CD4-positive, alpha-beta T cell (primary cell): Measurements from ENCODE around the gene GCK. TPM values are rescaled to one million over a fixed set of nuclear protein-coding genes. Genes with fewer than 3 reads are reported as not detected.

Experiments used
- ATAC-seq: fragments of 200-7000 bp; cut with Tn5 transposase; one replicate; pipeline ENCODE4 v1.10.0; 2022; ENCODE audit warnings: mild to moderate bottlenecking; ENCODE audit not compliant: poor library complexity
- CTCF ChIA-PET: fragments of 350-600 bp; sonication (Branson Sonifier 250); formaldehyde crosslinking; loops from one replicate; lab custom pipeline; 2021; ENCODE audit warnings: antibody characterized with exemption, inconsistent platforms; lab: Charles Lee
- POLR2A ChIA-PET: fragments of 350-600 bp; sonication (Branson Sonifier 250); formaldehyde crosslinking; loops from one replicate; lab custom pipeline; 2021; ENCODE audit warnings: antibody characterized with exemption, inconsistent platforms; lab: Charles Lee
- DNase-seq, 14 experiments: peaks; one replicate each; pipeline ENCODE4 v3.0.0-alpha.2; 2013 to 2020; ENCODE audit warnings: mixed read lengths in 2 of 14
- H3K27ac ChIP-seq, 2 donors: one replicate each; pipeline versions ENCODE4 v1.5.1 to v1.7.0; 2013; ENCODE audit warnings: low read length in 2 of 2, low read depth in 1 of 2, mild to moderate bottlenecking in 1 of 2
- H3K27me3 ChIP-seq, 2 experiments: 1 replicate in 1 of 2; 2 replicates in 1 of 2; pipeline versions ENCODE4 v1.6.1 to v1.7.0; 2013; ENCODE audit warnings: low read length in 2 of 2, control low read depth in 1 of 2, mild to moderate bottlenecking in 1 of 2, moderate library complexity in 1 of 2; ENCODE audit not compliant: insufficient read depth in 2 of 2, control insufficient read depth in 1 of 2
- H3K36me3 ChIP-seq: one replicate; pipeline ENCODE4 v1.6.1; 2013; ENCODE audit warnings: low read length, control low read depth; ENCODE audit not compliant: insufficient read depth
- H3K4me1 ChIP-seq: one replicate; pipeline ENCODE4 v1.6.1; 2013; ENCODE audit warnings: low read length, control low read depth; ENCODE audit not compliant: insufficient read depth
- H3K4me3 ChIP-seq: one replicate; pipeline ENCODE4 v1.5.1; 2013; ENCODE audit warnings: mild to moderate bottlenecking, low read length, moderate library complexity
- H3K9me3 ChIP-seq, 2 experiments: 1 replicate in 1 of 2; 2 replicates in 1 of 2; pipeline versions ENCODE4 v1.6.1 to v1.7.0; 2013; ENCODE audit warnings: low read length in 2 of 2, mild to moderate bottlenecking in 2 of 2, control low read depth in 1 of 2, moderate library complexity in 1 of 2; ENCODE audit not compliant: control insufficient read depth in 1 of 2, insufficient read depth in 1 of 2
- H3K27ac Mint-ChIP-seq: one replicate; pipeline ENCODE4 v1.8.0; 2020; ENCODE audit warnings: mixed read lengths
- H3K27me3 Mint-ChIP-seq: one replicate; pipeline ENCODE4 v1.8.0; 2021; ENCODE audit warnings: mixed read lengths
- H3K36me3 Mint-ChIP-seq: one replicate; pipeline ENCODE4 v1.8.0; 2021; ENCODE audit warnings: low read depth, mixed read lengths
- H3K4me1 Mint-ChIP-seq: one replicate; pipeline ENCODE4 v1.8.0; 2021; ENCODE audit warnings: low read depth, mixed read lengths
- H3K4me3 Mint-ChIP-seq: one replicate; pipeline ENCODE4 v1.8.0; 2020; ENCODE audit warnings: mild to moderate bottlenecking, mixed read lengths
- H3K9me3 Mint-ChIP-seq: one replicate; pipeline ENCODE4 v1.8.0; 2020; ENCODE audit warnings: mixed read lengths
- intact Hi-C, 2 experiments: fragments of 100-400 bp; cut with DNase I in 1 of 2; cut with micrococcal nuclease in 1 of 2; formaldehyde crosslinking; loops; one replicate each; pipeline versions ENCODE4 v1.15.1 to v1.9.0; 2023 to 2025; cut with DNase I, micrococcal nuclease
- total RNA-seq, 174 experiments: library from RNA in 2 of 174; stranded (reverse) in 2 of 174; gene quantifications; one replicate each; pipeline ENCODE4 v1.2.3 and lab custom pipeline; 2021 to 2026
- TF ChIP-seq, protein P1 (sequence below): fragments of 200-600 bp; IDR thresholded peaks from one replicate; pipeline ENCODE4 v1.8.0; 2022; ENCODE audit warnings: antibody characterized with exemption, mild to moderate bottlenecking

GCK gene
- total RNA-seq, 2 experiments from 2014 or later = 0.47 to 0.71 TPM

GRCh38 chr7:44116789-44117666 is 72.2 kb downstream of the GCK start:
- Histone ChIP-seq H3K36me3 (peaks cover 63% of the 10 kb centered on the region), H3K9me3 (peaks cover 0 to 8% of the 10 kb centered on the region in 2 experiments), H3K4me3 (no peak overlapping the region), H3K27ac (no peak overlapping the region), H3K27me3 (no peaks in the 10 kb centered on the region), H3K4me1 (peaks cover 8% of the 10 kb centered on the region)
- no peak for DNase-seq
- ChIA-PET CTCF (no interaction called here), POLR2A (interaction anchor here (0.6 to 1.1 kb wide), 2 partner anchors 7 to 12 kb away, joined by 3 read pairs; no protein-coding TSS in a partner anchor)
- ATAC-seq = no peak
- Mint-ChIP-seq H3K4me1 (peaks cover 8% of the 10 kb centered on the region), H3K27me3 (no peaks in the 10 kb centered on the region), H3K9me3 (no peaks in the 10 kb centered on the region), H3K4me3 (no peak overlapping the region), H3K27ac (no peak overlapping the region), H3K36me3 (peaks cover 62% of the 10 kb centered on the region)
- TF ChIP-seq, protein P1, sequence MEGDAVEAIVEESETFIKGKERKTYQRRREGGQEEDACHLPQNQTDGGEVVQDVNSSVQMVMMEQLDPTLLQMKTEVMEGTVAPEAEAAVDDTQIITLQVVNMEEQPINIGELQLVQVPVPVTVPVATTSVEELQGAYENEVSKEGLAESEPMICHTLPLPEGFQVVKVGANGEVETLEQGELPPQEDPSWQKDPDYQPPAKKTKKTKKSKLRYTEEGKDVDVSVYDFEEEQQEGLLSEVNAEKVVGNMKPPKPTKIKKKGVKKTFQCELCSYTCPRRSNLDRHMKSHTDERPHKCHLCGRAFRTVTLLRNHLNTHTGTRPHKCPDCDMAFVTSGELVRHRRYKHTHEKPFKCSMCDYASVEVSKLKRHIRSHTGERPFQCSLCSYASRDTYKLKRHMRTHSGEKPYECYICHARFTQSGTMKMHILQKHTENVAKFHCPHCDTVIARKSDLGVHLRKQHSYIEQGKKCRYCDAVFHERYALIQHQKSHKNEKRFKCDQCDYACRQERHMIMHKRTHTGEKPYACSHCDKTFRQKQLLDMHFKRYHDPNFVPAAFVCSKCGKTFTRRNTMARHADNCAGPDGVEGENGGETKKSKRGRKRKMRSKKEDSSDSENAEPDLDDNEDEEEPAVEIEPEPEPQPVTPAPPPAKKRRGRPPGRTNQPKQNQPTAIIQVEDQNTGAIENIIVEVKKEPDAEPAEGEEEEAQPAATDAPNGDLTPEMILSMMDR = no peak
- intact Hi-C loops = no loop called here

DNA sequence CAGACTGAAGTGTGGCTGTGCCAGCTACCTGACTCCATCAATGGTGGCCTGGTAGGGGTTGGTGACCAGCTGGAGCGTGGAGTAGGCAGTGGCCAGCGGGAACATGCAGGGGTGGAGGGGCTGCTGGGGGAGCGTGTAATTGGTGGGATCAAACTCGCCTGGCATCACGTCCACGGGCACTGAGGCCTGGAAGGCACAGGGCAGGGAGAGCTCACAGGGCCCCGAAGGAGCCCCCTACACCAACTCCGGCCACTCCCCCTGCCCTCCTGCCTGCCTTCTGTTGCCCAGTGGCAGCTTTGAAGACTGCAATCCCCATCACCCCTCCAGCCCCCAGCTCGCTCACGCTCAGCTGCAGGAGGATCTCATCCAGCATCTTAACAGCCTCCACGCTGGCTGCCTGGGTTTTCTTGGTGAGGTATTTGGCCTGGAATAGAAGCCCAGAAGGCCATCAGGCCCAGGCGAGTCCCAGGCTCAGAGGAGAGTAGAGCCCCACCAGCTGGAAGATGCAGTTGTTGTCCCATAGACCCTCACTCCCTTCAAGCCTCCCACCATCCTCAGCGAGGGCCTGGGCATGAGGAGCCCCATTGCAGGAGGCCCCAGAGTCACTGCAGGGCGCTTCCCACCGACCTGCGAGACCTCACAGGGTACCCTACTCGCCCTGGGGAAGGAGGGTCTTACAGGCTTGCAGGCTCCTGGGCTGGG is 73.0 kb downstream of the GCK start:
- CTCF ChIA-PET = no interaction called here

More for the DNA sequence above, 73.0 kb downstream of the GCK start:
- peaks cover 56% of the 10 kb centered on the region for H3K36me3 ChIP-seq
- Mint-ChIP-seq H3K4me1 (peaks cover 7% of the 10 kb centered on the region), H3K9me3 (no peaks in the 10 kb centered on the region), H3K36me3 (peaks cover 69% of the 10 kb centered on the region), H3K27ac (no peak overlapping the region), H3K27me3 (no peaks in the 10 kb centered on the region), H3K4me3 (no peak overlapping the region)
- DNase-seq (no peak), ATAC-seq (no peak)
- POLR2A ChIA-PET = interaction anchor here (0.6 to 1.1 kb wide), 2 partner anchors 8 to 11 kb away, joined by 3 read pairs; no protein-coding TSS in a partner anchor
- H3K27me3 ChIP-seq = no peaks in the 10 kb centered on the region
- no peak overlapping the region for H3K27ac ChIP-seq
- peaks cover 4% of the 10 kb centered on the region for H3K4me1 ChIP-seq
- intact Hi-C loops = no loop called here
- TF ChIP-seq, protein P1 = no peak
- H3K4me3 ChIP-seq = no peak overlapping the region
- H3K9me3 ChIP-seq = peaks cover 0 to 8% of the 10 kb centered on the region in 2 experiments
